NCI-H2227 (cell line): ENCODE measurements around the gene VCP.

ENCODE experiments used
- DNase-seq: peaks from one replicate; lab custom pipeline; 2025; ENCODE audit not compliant: unreplicated experiment; lab: John Stamatoyannopoulos, UW

VCP gene

GRCh38 chr9:35067056-35067455 is 5.4 kb downstream of the VCP start:
- DNase-seq: no peak

GRCh38 chr9:35060548-35061207 is 11.7 kb downstream of the VCP start:
- no peak for DNase-seq

GRCh38 chr9:35059438-35059837 is 13.0 kb downstream of the VCP start:
- DNase-seq: no peak

- DNase-seq: no peak
Measured at GRCh38 chr9:35057271-35057620, 15.2 kb downstream of the VCP start.

GRCh38 chr9:35056571-35057270 is 15.7 kb downstream of the VCP start:
- no peak for DNase-seq

- no peak for DNase-seq
Measured at GRCh38 chr9:35054871-35055644, 17.4 kb downstream of the VCP start.

- no peak for DNase-seq
Measured at GRCh38 chr9:35054185-35054835, 18.1 kb downstream of the VCP start.

GRCh38 chr9:35051069-35051967 is 21.1 kb downstream of the VCP start:
- peak; percentile 54 for DNase-seq

GRCh38 chr9:35048511-35048910 is 23.9 kb downstream of the VCP start:
- DNase-seq: no peak

- DNase-seq: no peak
Measured at GRCh38 chr9:35044071-35044470, 28.4 kb downstream of the VCP start.

- no peak for DNase-seq
Measured at GRCh38 chr9:35042891-35043545, 29.4 kb downstream of the VCP start.

GRCh38 chr9:35042081-35042604 is 30.3 kb downstream of the VCP start:
- no peak for DNase-seq

- DNase-seq: peak; percentile 36
Measured at GRCh38 chr9:35035851-35036701, 36.3 kb downstream of the VCP start.

- DNase-seq: no peak
Measured at GRCh38 chr9:35033101-35033500, 39.3 kb downstream of the VCP start.

- no peak for DNase-seq
Measured at GRCh38 chr9:35029852-35030251, 42.6 kb downstream of the VCP start.

GRCh38 chr9:35029241-35029640 is 43.2 kb downstream of the VCP start:
- DNase-seq: no peak

- DNase-seq: no peak
Measured at GRCh38 chr9:35028341-35028740, 44.1 kb downstream of the VCP start.

GRCh38 chr9:35027860-35028259 is 44.6 kb downstream of the VCP start:
- DNase-seq: no peak

GRCh38 chr9:35027374-35027773 is 45.1 kb downstream of the VCP start:
- DNase-seq: no peak
